ENCODE results near the gene SH3RF3.

- TF ChIP-seq, protein P1, sequence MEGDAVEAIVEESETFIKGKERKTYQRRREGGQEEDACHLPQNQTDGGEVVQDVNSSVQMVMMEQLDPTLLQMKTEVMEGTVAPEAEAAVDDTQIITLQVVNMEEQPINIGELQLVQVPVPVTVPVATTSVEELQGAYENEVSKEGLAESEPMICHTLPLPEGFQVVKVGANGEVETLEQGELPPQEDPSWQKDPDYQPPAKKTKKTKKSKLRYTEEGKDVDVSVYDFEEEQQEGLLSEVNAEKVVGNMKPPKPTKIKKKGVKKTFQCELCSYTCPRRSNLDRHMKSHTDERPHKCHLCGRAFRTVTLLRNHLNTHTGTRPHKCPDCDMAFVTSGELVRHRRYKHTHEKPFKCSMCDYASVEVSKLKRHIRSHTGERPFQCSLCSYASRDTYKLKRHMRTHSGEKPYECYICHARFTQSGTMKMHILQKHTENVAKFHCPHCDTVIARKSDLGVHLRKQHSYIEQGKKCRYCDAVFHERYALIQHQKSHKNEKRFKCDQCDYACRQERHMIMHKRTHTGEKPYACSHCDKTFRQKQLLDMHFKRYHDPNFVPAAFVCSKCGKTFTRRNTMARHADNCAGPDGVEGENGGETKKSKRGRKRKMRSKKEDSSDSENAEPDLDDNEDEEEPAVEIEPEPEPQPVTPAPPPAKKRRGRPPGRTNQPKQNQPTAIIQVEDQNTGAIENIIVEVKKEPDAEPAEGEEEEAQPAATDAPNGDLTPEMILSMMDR (IDR thresholded peaks at IDR 0.05; ENCODE audit: insufficient read depth, low read depth, low read length), result no peak
- no peak for TF ChIP-seq EZH2 (IDR thresholded peaks at IDR 0.05; ENCODE audit: insufficient read depth, low read length)
Measured at GRCh38 chr2:109330056-109330455, 201.1 kb downstream of the SH3RF3 start.
